ENCODE results near the gene PLP1.
A peak's percentile ranks its signal among the peaks of the same experiment; 100 is the strongest.

The PLP1 gene

GRCh38 chrX:103779141-103779789, 2.6 kb downstream of the PLP1 start:
- peak; percentile 45 for ATAC-seq
- TF ChIP-seq SNAI2 (CRISPR knock-in tag; IDR thresholded peaks at IDR 0.05), result no peak
- no peak for TF ChIP-seq ZNF8 (CRISPR knock-in tag; IDR thresholded peaks at IDR 0.05)
- no peak for TF ChIP-seq ARNTL (CRISPR knock-in tag; IDR thresholded peaks at IDR 0.05; ENCODE audit: borderline replicate concordance, low read depth)
- TF ChIP-seq CSDC2 (CRISPR knock-in tag; IDR thresholded peaks at IDR 0.05), result no peak
- no peak for TF ChIP-seq ZNF565 (CRISPR knock-in tag; conservative IDR thresholded peaks at IDR 0.05; ENCODE audit: low read depth)
- no peak for TF ChIP-seq PPARA (CRISPR knock-in tag; IDR thresholded peaks at IDR 0.05; ENCODE audit: borderline replicate concordance)

GRCh38 chrX:103780336-103781061, 3.9 kb downstream of the PLP1 start:
- no peak for TF ChIP-seq CREB5 (CRISPR knock-in tag; IDR thresholded peaks at IDR 0.05; ENCODE audit: low read depth)
- no peak for ATAC-seq

GRCh38 chrX:103781062-103781402, 4.4 kb downstream of the PLP1 start:
- TF ChIP-seq ARNTL (CRISPR knock-in tag; IDR thresholded peaks at IDR 0.05; ENCODE audit: borderline replicate concordance, low read depth) (no peak), ZFP30 (CRISPR knock-in tag; IDR thresholded peaks at IDR 0.05) (no peak), ZC3H10 (CRISPR knock-in tag; IDR thresholded peaks at IDR 0.05) (no peak), PPARA (CRISPR knock-in tag; IDR thresholded peaks at IDR 0.05; ENCODE audit: borderline replicate concordance) (no peak), BACH2 (CRISPR knock-in tag; IDR thresholded peaks at IDR 0.05; ENCODE audit: borderline replicate concordance) (no peak), ZNF565 (CRISPR knock-in tag; conservative IDR thresholded peaks at IDR 0.05; ENCODE audit: low read depth) (no peak), PATZ1 (CRISPR knock-in tag; IDR thresholded peaks at IDR 0.05; ENCODE audit: borderline replicate concordance) (no peak), ISL1 (CRISPR knock-in tag; IDR thresholded peaks at IDR 0.05) (no peak), CREB5 (CRISPR knock-in tag; IDR thresholded peaks at IDR 0.05; ENCODE audit: low read depth) (no peak), TOX (CRISPR knock-in tag; IDR thresholded peaks at IDR 0.05; ENCODE audit: borderline replicate concordance) (no peak), TSHZ2 (CRISPR knock-in tag; IDR thresholded peaks at IDR 0.05) (no peak), SNAI2 (CRISPR knock-in tag; IDR thresholded peaks at IDR 0.05) (no peak), GLIS3 (CRISPR knock-in tag; IDR thresholded peaks at IDR 0.05) (no peak), ZNF8 (CRISPR knock-in tag; IDR thresholded peaks at IDR 0.05) (no peak), CSRNP3 (CRISPR knock-in tag; IDR thresholded peaks at IDR 0.05) (no peak), ESRRG (CRISPR knock-in tag; IDR thresholded peaks at IDR 0.05) (no peak), OSR1 (CRISPR knock-in tag; IDR thresholded peaks at IDR 0.05) (no peak), RARB (CRISPR knock-in tag; IDR thresholded peaks at IDR 0.05) (no peak), CSDC2 (CRISPR knock-in tag; IDR thresholded peaks at IDR 0.05) (no peak)

More at GRCh38 chrX:103781062-103781402, 4.4 kb downstream of the PLP1 start:
- ATAC-seq, result no peak

Data from SK-N-SH treated with all-trans-retinoic acid at 6 μM for 48 hours (cell line).